ENCODE results near the gene DNAH6.

DNA sequence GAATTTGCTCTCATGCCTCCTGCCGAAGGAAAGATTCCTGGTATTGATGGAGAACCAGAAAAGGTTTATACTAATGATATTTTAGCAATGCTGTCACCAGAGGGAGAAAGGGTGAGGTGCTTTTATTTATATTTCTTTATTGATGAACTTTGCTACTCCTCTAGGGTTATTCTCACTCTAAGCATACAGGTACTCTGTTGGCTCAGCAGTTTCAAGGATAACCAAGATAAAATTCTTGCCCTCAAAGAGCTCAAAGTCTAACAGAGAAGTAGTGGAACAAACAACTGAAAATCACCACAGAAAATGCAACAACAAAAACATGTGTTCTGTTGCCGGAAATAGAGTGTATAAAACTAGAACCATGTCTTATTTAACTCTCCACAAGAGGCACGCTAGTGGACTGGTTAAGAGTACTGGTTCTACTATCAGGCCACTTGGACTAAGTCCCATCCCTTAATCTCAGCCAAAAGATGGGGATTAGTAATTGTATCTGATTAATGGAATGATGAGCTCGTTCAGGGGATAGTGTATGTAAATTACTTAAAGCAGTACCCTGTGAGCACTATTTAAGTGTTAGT lies 103.6 kb downstream of the DNAH6 start:
- TF ChIP-seq, protein P1, sequence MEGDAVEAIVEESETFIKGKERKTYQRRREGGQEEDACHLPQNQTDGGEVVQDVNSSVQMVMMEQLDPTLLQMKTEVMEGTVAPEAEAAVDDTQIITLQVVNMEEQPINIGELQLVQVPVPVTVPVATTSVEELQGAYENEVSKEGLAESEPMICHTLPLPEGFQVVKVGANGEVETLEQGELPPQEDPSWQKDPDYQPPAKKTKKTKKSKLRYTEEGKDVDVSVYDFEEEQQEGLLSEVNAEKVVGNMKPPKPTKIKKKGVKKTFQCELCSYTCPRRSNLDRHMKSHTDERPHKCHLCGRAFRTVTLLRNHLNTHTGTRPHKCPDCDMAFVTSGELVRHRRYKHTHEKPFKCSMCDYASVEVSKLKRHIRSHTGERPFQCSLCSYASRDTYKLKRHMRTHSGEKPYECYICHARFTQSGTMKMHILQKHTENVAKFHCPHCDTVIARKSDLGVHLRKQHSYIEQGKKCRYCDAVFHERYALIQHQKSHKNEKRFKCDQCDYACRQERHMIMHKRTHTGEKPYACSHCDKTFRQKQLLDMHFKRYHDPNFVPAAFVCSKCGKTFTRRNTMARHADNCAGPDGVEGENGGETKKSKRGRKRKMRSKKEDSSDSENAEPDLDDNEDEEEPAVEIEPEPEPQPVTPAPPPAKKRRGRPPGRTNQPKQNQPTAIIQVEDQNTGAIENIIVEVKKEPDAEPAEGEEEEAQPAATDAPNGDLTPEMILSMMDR (IDR thresholded peaks at IDR 0.05 in 2 of 3, conservative IDR thresholded peaks at IDR 0.05 in 1 of 3; ENCODE audit: borderline replicate concordance in 1 of 3, insufficient read depth in 1 of 3, low read depth in 2 of 3, low read length in 2 of 3) = no peak
- TF ChIP-seq SIN3A (IDR thresholded peaks at IDR 0.05; ENCODE audit: low read depth) (no peak), POLR2A (IDR thresholded peaks at IDR 0.05; ENCODE audit: borderline replicate concordance, extremely low read depth, insufficient read depth, insufficient read length) (no peak), EZH2phosphoT487 (IDR thresholded peaks at IDR 0.05; ENCODE audit: borderline replicate concordance) (no peak), ZNF274 (IDR thresholded peaks at IDR 0.05; ENCODE audit: low read depth, low read length) (no peak), POLR2AphosphoS5 (IDR thresholded peaks at IDR 0.05; ENCODE audit: low read depth, low read length) (no peak)
- TF ChIP-seq, protein P2, sequence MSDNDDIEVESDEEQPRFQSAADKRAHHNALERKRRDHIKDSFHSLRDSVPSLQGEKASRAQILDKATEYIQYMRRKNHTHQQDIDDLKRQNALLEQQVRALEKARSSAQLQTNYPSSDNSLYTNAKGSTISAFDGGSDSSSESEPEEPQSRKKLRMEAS (IDR thresholded peaks at IDR 0.05) = no peak
- TF ChIP-seq, protein P3, sequence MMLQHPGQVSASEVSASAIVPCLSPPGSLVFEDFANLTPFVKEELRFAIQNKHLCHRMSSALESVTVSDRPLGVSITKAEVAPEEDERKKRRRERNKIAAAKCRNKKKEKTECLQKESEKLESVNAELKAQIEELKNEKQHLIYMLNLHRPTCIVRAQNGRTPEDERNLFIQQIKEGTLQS (IDR thresholded peaks at IDR 0.05) = no peak
